GM18909 (cell line): Measurements from ENCODE around the gene GNS.

Experiments used
- ATAC-seq: cut with Tn5 transposase; IDR thresholded peaks from one replicate; pipeline ENCODE4 v1.9.1; 2021; ENCODE audit warnings: mild to moderate bottlenecking; ENCODE audit not compliant: unreplicated experiment, poor library complexity

Gene GNS

DNA sequence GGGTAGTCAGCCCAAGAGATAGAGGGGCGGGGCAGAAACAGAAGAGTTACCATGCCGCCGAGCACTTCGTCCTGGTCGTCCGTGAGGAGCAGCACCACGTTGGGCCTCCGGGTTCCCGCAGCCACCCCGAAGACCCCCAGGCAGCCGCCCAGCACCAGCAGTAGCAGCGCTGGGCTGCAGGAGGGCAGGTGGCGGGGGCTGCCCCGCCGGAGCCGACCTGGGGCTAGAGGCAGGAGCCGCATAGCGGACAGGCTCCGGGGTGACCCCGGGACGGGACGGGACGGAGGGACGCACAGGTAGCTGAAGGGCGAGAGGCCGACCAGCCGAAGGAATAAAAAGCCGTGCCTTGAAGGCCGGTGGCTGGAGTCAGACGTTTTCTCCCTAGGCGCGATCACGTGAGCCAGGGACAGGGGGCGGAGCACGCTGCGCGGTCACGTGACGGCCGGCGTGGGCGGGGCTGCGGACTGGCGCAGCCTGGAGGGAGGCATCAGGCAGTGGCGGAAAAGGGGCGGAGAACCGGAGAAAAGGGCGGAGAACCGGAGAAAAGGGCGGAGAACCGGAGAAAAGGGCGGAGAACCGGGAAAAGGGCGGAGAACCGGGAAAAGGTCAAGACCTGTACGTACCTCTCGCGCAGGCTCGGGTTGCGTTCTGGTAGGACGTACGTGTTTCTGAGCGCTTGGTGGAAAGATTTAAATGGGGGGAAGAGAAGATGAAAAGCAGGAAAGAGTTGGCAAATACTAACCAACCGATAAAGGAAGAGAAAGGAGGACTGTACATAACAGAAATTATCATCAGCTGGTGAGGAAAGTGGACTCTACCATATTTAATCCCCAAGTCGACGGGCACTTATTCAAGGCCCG, at the start of gene GNS:
TSS of gene GNS (minus strand) at position 372 of the 860 bp plus-strand sequence. CDS start at position 242, 130 bp downstream.
- ATAC-seq: peak; percentile 84

DNA sequence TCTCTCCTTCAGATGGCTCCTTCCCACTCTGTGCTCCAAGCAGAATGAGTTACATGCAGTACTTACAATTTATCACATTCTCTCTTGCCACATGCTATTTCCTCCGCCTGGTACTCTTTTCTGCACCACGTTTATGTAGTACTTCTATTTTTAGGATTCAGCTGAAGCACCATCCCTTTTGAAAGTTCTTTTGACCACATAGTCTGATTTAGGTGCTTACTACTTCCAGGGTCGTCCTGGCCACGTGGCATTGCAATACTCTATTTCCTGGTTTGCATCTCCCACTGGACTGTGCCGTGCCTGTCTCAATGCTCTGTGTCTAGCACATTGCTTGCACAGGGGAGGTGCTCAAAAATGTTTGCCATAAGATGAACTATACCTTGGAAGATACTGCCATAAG, 48.9 kb upstream of the GNS start:
- ATAC-seq: no peak

DNA sequence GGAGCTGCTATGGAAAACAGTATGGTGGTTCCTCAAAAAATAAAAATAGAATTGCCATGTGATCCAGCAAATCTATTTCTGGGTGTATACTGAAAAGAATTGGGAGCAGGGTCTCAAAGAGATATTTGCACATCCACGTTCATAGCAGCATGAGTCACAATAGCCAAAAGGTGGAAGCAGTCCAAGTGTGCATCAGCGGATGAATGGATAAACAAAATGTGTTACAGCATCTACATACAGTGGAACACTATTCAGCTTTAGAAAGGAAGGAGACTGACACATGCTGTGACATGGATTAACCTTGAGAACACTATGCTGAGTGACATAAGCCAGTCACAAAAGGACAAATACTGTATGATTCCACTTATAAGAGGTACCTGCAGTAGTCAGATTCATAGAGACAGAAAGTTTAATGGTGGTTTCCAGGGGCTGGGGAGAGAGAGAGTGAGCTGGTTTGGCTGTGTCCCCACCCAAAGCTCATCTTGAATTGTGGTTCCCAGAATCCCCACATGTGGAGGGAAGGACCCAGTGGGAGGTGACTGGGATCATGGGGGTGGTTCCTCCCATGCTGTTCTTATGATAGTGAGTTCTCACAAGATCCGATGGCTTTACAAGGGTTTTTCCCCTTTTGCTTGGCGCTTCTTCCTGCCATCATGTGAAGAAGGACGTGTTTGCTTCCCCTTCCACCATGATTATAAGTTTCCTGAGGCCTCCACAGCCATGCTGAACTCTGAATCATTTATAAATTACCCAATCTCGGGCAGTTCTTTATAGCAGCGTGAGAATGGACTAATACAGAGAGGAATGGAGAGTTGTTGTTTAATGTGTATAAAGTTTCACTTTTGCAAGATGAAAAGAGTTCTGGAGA, 47.6 kb upstream of the GNS start:
- no peak for ATAC-seq

DNA sequence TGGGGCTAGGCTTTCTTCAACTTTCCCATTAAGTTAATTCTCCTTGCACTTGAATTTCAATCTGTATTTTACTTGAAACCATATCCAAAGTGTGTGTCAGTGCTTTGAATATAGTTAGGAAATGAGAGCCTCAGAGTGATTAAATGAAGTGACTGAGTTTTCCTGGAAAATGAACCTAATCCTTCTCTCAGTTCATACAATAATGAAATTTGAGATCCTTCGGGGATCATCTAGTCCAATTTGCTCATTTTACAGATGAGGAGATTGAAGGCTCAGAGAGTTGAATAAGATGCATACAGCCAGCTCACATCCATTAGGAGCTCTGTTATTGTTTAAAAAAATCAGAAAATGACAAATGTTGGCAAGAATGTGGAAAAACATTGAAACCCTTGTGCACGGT, 47.0 kb upstream of the GNS start:
- ATAC-seq: no peak

DNA sequence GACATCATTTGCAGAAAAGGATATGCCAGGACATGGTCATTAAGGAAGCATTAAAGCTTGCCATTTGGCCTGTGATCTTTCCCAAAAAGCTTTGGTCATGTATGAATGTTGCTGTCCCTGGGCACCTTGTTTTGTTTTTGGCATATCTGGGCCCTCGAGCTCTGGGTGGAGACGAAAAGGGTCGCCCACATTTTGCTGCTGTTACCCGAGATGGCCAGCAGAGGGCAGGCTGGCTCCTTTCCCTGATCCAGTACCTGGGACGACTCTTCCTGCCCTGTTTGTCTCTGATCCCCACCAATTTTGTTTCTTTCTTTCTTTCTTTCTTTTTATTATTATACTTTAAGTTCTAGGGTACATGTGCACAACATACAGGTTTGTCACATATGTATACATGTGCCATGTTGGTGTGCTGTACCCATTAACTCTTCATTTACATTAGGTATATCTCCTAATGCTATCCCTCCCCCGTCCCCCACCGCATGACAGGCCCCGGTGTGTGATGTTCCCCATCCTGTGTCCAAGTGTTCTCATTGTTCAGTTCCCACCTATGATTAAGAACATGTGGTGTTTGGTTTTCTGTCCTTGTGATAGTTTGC, 43.1 kb upstream of the GNS start:
- peak; percentile 76 for ATAC-seq

DNA sequence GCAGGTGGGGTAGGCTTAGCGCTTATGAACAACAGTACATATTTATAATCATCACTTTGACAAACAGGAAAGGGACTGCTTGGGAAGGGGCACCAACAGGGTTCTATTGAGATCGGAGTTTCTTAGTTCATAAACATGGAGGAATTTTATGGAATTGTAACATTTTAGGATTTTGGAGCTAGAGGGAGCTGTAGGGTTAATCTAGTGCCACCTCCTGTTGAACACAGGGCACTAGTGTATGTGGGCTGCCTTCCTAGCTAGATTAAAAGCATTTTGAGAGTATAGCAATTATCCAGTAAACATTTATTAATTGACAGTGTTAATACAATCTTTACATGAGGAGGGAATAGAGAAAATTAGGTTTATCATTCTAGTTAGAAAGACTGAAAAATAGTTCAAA, 42.2 kb upstream of the GNS start:
- ATAC-seq: no peak

DNA sequence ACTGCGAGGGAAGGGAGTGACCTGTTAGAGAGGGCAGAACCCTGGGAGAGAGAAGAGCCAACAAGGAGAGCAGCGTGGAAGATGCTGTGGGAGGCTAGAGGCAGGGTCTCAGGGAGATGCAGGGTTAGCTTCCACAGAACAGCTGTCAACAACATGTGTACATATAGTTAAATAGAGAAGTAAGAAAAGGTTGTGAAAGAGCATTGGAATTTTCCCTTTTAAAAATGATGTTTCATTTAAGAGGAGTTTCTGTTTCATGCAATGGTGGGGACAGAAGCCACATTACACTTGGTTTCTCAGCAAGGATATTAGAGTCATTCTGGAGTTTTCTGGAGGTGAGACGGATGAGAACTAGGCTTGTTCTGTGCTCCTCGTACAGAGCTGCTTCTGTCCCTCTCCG, 41.4 kb upstream of the GNS start:
- ATAC-seq: peak; percentile 59

DNA sequence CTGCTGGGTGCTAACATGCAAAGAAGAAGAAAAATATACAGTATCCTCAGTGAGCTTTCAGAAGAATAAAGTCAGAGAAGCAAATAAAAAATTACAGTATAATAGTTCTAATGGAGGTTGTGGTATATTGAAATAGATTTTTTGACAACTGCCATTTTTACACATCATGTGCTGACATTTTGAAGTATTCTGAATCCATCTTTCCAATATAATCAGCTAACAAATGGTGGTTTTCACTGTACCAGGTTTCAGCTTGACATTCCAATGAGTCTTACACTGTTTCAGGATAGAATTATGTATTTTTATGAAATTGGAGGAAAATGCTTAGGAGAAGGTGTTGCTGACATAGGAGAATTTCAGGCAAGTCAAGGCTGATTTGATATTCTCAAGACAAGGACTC, 39.0 kb upstream of the GNS start:
- ATAC-seq: no peak

DNA sequence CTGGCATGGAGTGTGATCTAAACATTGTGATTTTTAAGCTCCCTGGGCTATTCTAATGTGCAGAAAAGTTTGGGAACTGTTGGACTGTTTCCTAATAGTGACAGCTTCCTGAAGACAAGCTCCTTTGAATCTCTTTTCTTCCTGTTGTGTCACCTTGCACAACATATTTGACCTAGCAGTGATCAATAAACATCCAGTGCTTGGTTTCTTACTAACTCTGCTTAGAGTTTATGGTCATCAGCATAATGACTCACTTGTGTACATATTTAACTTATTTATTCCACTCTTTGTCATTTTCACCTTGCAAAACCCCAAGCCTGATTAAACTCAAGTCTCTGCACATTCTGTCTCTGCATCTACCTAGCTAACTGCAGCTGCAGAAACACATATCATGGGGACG, 38.0 kb upstream of the GNS start:
- ATAC-seq: no peak

DNA sequence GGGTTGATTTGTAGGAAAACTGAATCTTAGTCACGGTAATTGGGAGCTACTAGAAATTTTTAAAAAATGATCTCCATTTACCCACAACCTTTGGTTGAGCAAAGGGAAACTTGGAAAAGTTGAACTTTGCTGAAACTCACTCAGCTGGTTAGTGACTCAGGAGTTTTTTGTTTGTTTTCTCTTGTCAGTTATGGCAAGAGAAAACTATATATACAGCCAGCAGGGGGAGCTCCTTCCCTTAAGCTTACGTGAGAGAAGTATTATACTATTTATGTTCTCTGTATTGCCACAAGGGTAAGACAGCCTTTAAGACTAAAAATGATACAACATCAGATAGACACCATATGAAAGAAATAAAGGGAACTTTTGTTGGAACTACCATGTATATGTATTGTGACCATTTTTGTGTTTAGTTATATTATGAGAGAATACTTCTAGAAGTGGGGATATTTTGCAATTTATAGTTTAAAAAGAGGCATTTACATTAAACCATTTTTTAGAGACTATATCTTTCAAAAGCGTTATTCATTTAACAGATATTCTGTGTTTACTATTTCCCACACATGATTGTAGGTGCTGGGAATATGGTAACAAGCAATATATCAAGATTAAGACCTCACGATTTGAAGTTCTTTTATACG, 37.1 kb upstream of the GNS start:
- peak; percentile 84 for ATAC-seq

DNA sequence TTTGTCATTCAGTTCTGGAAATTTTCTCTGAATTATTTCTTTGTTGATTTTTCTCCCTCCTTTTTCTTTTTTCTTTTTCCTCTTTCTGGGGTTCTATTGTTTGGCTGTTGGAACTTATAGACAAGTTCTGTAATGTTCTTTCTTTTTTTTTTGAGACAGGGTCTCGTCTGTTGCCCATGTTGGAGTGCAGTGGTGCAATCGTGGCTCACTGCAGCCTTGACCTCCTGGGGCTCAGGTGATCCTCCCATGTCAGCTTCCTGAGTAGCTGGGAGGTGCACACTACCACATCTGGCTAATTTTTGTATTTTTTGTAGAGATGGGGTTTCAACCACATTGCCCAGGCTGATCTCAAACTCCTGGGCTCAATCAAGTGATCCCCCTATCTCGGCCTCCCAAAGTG, 35.1 kb upstream of the GNS start:
- no peak for ATAC-seq

DNA sequence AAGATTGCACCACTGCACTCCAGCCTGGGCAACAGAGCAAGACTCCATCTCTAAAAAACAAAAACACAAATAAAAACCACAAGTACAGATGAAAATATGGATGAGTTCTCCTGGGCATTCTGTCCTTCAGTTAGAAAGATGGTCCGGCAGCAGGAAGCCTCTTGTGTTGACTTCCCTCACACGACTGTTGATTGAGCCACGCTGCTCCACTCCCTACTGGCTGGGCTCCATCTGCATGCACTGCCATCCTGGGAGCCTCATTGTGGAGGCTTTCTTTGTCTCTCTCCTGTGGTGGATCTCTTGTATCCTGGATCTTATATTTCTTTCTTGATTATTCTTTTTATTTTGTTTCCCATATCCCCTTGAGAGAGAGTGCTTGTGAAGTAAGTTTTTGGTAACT, 34.4 kb upstream of the GNS start:
- ATAC-seq: no peak

DNA sequence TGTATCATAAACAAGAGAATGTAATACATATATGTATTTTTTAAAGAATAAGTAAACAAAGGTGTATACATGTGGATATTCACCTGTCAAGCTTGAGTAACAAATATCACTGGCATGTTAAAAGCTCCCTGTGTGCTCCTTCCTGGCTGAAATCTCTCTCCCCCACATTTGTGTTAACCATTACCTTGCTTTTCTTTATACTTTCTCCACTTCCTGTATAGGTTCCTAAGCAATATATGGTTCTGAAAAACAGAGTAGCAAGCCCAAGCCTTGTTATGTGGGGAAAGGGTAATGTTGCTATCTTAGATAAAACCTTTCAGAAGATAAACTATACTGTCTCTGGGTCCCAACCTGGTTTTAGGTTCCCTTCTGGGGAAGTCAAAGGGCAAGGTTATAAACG, 32.9 kb upstream of the GNS start:
- ATAC-seq: peak; percentile 50

DNA sequence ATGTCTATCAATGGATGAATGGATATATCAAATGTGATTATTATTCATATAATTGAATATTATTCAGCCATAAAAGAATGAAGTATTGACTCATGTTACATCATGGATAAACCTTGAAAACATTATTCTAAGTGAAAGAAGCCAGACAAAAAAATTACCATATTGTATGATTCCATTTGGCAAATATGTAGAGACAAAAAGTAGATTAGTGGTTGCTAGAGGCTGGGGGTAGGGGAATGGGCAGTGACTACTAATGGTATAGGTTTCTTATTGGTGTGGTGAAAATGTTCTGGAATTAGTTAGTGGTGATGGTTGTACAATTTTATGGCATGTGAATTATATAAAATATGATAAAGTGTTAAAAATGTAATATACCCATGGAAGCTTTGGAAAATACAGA, 31.8 kb upstream of the GNS start:
- no peak for ATAC-seq

DNA sequence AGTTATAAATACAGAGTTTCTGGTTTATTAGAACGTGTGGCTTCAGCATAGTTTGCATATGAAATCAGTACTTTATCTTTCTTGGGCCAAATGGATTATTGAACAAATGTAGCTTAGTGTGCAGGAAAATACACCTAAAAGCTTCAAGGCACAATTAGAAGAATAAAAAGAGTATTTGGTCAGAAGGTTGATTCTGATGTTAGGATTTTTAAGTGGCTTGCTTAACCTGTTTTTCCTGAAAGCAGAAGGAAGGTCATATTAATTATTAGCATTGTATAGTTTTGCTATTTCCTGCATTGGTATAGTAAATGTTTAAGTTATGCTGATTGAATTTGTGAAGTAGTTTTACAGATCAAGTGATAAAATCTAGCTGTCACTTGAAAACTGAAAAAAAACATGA, 31.0 kb upstream of the GNS start:
- no peak for ATAC-seq

DNA sequence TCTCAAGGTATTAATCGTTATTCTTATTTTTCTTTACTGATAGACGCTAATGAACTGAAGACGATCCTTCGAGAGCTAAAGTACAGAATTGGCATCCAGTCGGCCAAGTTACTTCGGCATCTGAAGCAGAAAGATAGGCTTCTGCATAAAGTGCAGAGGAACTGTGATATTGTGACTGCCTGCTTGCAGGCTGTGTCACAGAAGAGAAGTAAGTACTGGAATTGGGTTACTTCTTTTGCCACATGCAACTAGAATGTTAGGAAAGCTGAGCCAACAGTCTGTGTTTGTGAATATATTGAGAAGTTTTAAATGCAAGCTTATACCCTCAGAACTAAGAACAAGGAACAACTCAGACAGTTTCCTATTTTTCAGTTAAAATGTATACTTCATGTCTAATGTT, 26.6 kb upstream of the GNS start:
- ATAC-seq: no peak

DNA sequence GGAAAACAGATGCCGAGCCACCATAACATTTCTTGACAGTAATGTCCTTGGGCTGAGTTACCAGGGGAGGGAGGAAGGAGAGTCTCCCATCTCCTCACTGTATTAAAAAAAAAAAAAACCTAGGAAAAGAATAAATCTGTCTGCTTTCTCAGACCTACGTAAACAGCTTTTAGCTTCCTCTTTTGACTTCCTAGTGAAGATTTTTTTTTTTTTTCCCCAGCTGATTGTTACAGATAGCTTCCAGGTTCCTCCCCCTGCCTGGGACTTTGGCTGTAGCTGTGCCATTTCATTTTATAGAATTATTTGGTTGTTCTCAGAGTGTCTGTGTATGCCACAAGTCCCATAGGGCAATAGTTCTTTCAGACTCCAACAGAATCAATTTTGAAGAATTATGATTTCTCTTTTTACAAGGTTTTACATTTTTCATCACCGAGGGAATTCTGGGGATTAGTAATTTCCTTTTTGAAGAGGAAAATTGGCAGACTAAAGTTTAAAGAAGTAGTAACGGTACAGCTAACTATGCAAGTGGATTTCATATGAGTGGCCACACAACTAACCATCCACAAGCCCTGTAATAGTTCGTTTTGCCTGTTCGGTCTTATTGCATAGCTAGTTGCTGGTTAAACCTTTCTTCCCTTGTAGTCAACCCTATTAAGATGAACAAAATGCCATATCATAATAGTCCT, 23.1 kb upstream of the GNS start:
- no peak for ATAC-seq

DNA sequence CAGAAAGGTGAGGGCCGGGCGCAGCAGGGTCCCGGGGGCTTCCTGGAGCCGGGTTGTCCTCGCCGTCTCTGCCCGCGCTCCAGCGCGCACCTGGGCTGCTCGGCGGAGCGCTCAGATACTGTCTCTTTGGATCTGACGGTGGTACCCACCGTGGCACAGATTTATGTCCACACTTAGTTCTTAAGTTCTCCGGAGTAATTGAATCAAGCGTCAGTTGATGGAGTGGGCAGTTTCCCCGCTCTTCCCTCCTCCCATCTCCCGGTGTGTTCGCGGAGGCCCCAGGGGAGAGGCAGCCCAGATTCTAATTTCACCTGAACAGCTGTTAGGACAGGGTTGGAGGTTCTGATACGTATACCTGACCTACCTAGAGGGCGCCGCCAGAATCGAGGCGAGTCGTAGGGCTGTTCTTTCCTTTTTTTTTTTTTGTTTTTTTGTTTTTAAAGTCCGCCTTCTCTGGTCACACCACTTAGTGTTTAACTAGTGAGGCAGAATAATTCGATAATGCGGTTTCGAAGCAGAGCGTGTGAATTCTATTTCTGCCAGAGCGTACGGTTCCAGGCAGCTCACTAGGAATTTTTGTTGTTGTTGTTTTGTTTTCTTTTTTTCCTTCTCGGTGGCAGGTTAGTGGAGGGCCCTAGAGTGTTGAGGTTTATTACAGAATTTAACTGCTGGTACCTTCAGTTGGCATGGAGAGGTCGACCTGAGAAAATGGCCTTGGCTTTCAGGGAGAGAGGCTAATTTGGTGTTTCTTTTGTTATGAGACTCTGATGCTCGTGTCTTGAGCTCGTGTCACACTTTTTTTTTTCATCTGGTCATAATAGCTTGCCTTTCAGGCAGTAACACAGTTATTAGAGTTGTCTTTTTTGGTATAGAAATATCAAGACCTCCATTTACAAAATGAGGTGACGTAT, 22.3 kb upstream of the GNS start:
- peak; percentile 27 for ATAC-seq
